Stimulated activated CD4-positive, alpha-beta T cell treated with anti-CD3 and anti-CD28 coated beads, Interleukin-15, amount 100 ng/mL, for 1 hour (primary cell): ENCODE results near the gene KIFC1.
A peak's percentile ranks its signal among the peaks of the same experiment; 100 is the strongest.

Experiments
- DNase-seq, 2 donors: peaks; one replicate each; pipeline ENCODE4 v3.0.0-alpha.2; 2020; ENCODE audit warnings: low read depth in 1 of 2, low spot score in 1 of 2

Gene KIFC1

DNA sequence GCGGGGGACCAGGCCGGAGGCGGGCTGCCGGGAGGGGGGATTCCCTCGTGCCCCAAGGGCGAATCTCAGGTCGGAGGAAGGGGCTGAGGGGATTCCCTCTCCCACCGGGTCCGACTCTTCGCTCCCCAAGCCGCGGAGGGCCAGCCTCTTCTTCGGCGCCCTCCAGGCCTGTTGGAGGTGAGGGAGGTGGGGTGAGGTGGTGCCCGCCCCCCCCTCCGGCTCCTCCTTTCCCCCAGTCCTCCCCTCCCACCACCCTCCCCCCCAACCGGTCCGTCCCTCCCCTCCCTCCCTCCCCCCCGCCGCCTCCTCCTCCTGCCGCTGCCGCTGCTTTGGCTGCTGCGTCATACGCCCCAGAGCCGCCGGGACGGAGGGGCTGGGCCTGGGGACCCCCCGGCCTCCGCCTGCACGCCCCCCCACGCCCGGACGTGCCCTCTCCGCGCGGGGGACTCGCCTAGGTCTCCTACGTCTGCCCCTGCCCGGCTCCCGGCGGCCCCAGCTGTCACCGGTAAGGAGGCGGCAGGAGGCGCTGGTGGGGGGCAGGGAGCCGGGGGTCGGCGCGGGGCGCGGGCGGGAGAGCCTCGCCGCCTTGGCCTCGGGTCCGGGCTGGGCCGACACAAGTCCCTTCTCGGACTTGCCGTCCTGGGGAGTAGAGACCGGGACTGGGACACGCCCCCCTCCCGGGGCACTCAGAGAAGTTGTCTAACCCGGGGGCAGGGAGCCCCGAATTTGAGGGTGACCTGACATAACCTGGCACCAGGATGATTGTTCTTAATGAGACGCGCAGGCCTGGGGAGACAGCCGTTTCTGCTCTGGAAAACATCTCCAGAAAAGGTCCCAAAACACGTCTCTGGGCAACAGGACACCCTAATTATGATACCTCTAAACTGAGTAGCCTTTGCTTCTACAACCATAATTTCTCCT is 19.3 kb downstream of the KIFC1 start, which contains the start of gene PHF1:
Gene PHF1 (plus strand): TSS at position 304 of the 921 bp plus-strand sequence. CDS start 1,250 bp downstream, outside the sequence.
- peak in 1 of 2 donors; percentile 62 for DNase-seq

DNA sequence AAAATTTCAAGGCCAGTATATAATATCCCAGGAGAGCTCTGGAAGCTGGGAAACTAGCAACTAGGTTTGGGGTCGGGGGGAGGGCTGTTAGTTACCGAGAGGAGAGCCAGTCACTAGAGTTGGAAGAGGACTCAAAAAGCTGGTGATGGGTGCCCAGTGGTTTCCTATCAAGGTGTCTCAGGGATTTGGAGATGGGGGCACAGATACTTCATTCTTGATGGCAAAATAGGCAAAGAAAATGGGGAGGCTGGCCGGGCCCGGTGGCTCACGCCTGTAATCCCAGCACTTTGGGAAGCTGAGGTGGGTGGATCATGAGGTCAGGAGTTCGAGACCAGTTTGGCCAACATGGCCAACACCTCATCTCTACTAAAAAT is 20.0 kb downstream of the KIFC1 start:
- no peak for DNase-seq

- no peak for DNase-seq
Measured at GRCh38 chr6:33412140-33413009, 20.8 kb downstream of the KIFC1 start.

DNA sequence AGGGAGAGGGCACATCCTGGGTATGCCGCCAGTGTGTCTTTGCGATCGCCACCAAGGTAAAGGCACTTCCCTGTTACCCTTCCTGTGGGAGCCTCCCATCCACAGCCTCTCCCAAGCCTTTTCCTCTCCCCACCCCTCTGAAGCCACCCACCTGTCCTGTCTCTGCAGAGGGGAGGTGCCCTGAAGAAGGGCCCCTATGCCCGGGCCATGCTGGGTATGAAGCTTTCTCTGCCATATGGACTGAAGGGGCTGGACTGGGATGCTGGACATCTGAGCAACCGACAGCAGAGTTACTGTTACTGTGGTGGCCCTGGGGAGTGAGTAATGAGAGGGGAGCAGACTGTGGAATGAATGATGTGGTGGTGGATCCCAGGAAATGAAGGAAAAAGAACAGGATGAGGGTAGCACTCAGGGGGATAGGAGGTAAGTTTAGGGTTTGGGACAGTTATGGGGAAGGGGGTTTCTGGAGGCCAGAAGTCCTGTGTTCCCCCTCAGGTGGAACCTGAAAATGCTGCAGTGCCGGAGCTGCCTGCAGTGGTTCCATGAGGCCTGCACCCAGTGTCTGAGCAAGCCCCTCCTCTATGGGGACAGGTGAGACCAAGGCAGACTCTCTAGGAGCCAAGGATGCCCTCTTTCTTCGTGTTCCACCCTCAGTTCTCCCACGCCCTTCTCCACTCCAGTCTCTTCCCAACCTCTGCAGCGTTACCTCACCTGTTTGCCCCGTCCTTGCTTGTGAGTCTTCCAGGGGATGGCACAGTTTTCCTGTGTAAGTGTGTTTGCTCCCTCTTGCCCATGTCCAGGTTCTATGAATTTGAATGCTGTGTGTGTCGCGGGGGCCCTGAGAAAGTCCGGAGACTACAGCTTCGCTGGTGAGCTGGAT is 21.9 kb downstream of the KIFC1 start:
- DNase-seq = no peak

GRCh38 chr6:33414592-33415271 is 23.1 kb downstream of the KIFC1 start:
- no peak for DNase-seq

- DNase-seq = no peak
Measured at GRCh38 chr6:33415831-33416230, 24.2 kb downstream of the KIFC1 start.

DNA sequence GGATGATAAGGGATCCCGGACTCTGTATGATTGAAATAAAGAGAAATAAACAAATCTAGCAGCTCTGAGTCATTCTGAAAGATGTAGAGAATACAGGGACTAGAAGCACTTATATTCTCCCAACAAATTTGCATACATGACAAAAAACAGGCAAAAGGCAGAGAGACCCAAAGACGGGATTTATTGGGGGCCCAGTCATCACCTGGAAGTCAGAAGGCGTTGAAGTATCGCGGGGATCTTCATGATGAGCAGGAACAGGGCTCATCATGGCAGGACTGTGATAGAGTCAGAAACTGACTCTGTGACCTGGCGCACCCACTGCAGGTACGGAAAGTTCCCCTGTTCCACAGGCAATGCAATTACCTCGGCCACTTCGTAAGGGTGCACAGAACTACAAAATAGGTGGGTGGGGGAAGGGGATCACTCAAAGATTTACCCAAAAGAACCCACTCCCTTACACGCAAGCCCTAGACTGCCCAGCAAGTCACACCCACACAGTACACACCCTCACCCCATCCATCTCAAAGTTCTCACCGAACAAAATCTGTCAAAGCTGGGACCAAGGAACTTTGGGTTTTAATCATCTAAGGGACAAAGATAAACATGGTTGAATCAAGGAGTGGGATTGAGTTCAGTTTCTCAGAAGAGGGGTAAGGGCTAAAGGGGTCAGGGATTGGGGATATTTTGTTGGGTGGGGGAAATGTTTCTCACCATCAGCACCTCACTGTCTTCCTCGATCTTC is 24.9 kb downstream of the KIFC1 start:
- no peak for DNase-seq

DNA sequence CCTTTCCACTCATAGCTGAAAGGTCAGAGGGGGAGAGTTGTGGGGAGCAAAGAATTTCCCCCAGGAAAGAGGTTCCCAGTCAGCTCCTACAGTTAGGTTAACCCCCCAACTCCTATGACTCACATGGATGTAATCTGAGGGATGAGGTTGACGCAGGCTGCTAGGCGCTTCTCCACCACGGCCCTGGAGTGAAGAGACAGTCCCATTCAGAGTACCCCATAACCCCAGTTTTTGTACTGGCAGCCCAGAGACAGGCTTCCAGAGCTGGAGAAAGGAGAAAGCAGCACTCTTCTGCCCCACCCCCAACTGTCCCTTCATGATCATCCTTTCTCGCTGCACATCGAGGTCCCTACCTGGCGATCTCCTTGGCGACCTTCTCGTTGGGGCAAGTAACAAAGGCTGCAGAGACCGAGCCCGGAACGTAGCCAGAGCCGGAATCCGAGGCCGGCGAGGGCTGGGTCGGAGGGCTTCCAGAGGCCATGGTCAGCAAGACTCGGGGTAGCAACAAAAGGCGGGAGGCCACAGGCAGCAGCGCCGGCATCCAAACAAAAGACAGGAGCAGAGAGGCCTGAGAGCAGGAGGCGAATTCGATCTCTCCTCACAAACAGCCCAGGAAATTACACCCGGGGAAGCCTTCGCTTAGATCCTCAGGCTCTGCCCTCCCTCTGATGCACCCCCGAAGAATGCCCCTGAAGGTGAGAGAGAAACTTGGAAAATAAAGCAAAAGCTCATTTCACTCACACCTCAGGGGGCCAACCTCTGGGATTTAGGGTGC is 25.7 kb downstream of the KIFC1 start:
- no peak for DNase-seq

- peak; percentile 93 to 99 for DNase-seq
Measured at GRCh38 chr6:33417903-33418689, 26.5 kb downstream of the KIFC1 start, which contains the start of gene CUTA. CUTA (minus strand) TSS chr6:33418107; CDS start chr6:33418000, 107 bp downstream.

DNA sequence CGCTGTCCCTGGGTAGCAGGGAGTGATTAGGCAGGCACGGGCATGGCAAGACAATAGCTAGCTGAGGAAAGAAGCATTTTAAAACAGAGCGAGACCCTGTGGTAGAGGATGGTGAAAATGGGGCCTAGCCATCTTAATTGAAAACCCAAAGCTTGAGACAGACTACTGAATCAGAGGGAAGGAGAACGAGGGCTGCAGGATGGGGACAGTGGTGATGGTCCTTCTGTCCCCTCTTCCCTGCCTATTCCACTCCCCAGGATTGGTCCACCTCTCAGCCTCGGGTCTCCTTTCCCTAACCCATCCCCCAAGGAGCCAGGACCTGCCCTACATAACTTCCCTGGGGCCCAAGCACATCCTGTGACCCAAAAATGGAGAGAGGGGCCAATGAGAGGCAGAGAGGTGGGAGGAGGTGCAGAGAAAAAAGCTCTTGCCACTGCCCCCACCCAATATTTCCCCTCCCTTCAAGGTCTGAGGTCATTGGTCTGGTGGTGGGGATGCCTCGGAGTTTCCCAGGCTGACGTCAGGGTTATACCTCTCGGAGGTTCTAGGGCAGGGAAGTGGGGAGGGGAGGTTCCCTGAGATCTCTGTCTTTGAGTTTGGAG is 27.2 kb downstream of the KIFC1 start:
- DNase-seq = no peak

GRCh38 chr6:33419580-33420490 is 28.2 kb downstream of the KIFC1 start, which contains the start of gene SYNGAP1:
SYNGAP1 (plus strand) TSS chr6:33420065; CDS start chr6:33420265, 200 bp downstream.
- peak in 1 of 2 donors; percentile 35 for DNase-seq

- DNase-seq = no peak
Measured at GRCh38 chr6:33420491-33421343, 29.1 kb downstream of the KIFC1 start.

- DNase-seq = no peak
Measured at GRCh38 chr6:33421344-33421643, 29.7 kb downstream of the KIFC1 start.

DNA sequence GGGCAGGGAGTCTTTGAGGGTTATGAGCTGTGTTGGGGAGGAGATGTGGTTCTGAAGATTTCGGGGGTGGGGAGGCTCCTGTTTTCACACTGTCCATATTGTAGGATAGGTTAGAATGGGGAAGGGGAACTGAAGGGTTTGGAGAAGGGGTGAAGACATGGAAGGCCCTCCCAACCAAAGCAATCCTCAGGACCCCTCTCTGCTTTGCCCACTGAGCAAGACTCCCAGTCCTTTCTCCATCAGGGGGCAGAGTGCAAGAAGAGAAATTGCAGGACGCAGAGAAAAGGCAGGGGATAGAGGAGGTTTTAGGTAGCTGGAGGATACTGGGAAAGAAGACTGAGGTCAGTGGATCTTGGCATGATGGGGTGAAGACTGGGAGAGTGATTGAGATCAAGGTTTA is 32.2 kb downstream of the KIFC1 start:
- DNase-seq = no peak

- DNase-seq = no peak
Measured at GRCh38 chr6:33424855-33425667, 33.4 kb downstream of the KIFC1 start.
